C4-2B (cell line): ENCODE measurements around the gene AFAP1L1.

Experiments used
- CTCF ChIP-seq: fragments of 450-650 bp; conservative IDR thresholded peaks from 2 replicates; pipeline ENCODE4 v1.5.1; 2017; ENCODE audit warnings: mild to moderate bottlenecking
- ZFX ChIP-seq: fragments of 450-650 bp; IDR thresholded peaks from 2 replicates; pipeline ENCODE4 v1.6.1; 2017

- no peak for TF ChIP-seq CTCF
- TF ChIP-seq ZFX = no peak
Observed at GRCh38 chr5:149328177-149328576, 56.5 kb downstream of the AFAP1L1 start.
